H1 (cell line): ENCODE results near the gene DHX38. TPM values are rescaled to one million over a fixed set of nuclear protein-coding genes. Genes with fewer than 3 reads are reported as not detected.

Source experiments
- CTCF ChIA-PET: fragments of 300-600 bp; sonication (Branson Sonifier 250); formaldehyde crosslinking; loops from one replicate; lab custom pipeline; 2021; ENCODE audit not compliant: partially characterized antibody; lab: Charles Lee
- POLR2A ChIA-PET: fragments of 300-600 bp; sonication (Branson Sonifier 250); formaldehyde crosslinking; loops from one replicate; lab custom pipeline; 2021; ENCODE audit warnings: inconsistent platforms; ENCODE audit not compliant: partially characterized antibody; lab: Charles Lee
- DNase-seq, 2 experiments: peaks; one replicate each; pipeline versions ENCODE4 v3.0.0 to v3.0.0-alpha.2; 2010 to 2022; ENCODE audit warnings: low spot score in 2 of 2, low read depth in 1 of 2, mixed read lengths in 1 of 2
- FAIRE-seq: peaks from 2 replicates; lab custom pipeline; 2011; peaks lifted over from hg19 to GRCh38; lab: Jason Lieb, UNC
- H2AFZ ChIP-seq: 2 replicates; pipeline ENCODE4 v1.8.1; 2012; ENCODE audit warnings: low read length, inconsistent platforms
- H2AK5ac ChIP-seq: 2 replicates; pipeline ENCODE4 v1.6.1; 2013; ENCODE audit warnings: low read depth, low read length
- H2BK120ac ChIP-seq: replicated peaks from 2 replicates; pipeline ENCODE3; 2013; ENCODE audit warnings: low read depth, low read length, inconsistent platforms
- H2BK12ac ChIP-seq: 2 replicates; pipeline ENCODE4 v1.6.1; 2013; ENCODE audit warnings: low read depth, low read length
- H2BK15ac ChIP-seq: 2 replicates; pipeline ENCODE4 v1.6.1; 2013; ENCODE audit warnings: low read length
- H2BK20ac ChIP-seq: 2 replicates; pipeline ENCODE4 v1.6.1; 2013; ENCODE audit warnings: low read length
- H2BK5ac ChIP-seq: 2 replicates; pipeline ENCODE4 v1.6.1; 2013; ENCODE audit warnings: low read depth, low read length
- H3K14ac ChIP-seq: 2 replicates; pipeline ENCODE4 v1.6.1; 2013; ENCODE audit warnings: inconsistent platforms; ENCODE audit not compliant: insufficient read length
- H3K18ac ChIP-seq: 2 replicates; pipeline ENCODE4 v1.6.1; 2013; ENCODE audit warnings: low read length; ENCODE audit errors: extremely low read depth
- H3K23ac ChIP-seq: 2 replicates; pipeline ENCODE4 v1.6.1; 2013; ENCODE audit warnings: inconsistent platforms; ENCODE audit not compliant: insufficient read length
- H3K23me2 ChIP-seq: 2 replicates; pipeline ENCODE4 v1.6.1; 2013; ENCODE audit warnings: low read depth, low read length
- H3K27ac ChIP-seq: 2 replicates; pipeline ENCODE4 v1.6.1; 2011; ENCODE audit warnings: low read depth, low read length, inconsistent platforms
- H3K27me3 ChIP-seq, 4 experiments: replicated peaks in 1 of 4; 1 replicate in 1 of 4; 2 replicates in 3 of 4; pipeline versions ENCODE4 v1.6.1 to v1.8.1; 2011 to 2013; ENCODE audit warnings: low read length in 3 of 4, mild to moderate bottlenecking in 3 of 4, inconsistent platforms in 2 of 4, mixed read lengths in 2 of 4, moderate library complexity in 1 of 4; ENCODE audit not compliant: control insufficient read depth in 3 of 4, insufficient read depth in 3 of 4; ENCODE audit errors: extremely low read depth in 1 of 4
- H3K36me3 ChIP-seq, 4 experiments: 2 replicates each; pipeline versions ENCODE4 v1.6.1 to v1.8.1; 2011 to 2013; ENCODE audit warnings: mild to moderate bottlenecking in 4 of 4, low read length in 3 of 4, moderate library complexity in 2 of 4, control low read depth in 1 of 4, inconsistent platforms in 1 of 4; ENCODE audit not compliant: insufficient read depth in 4 of 4, control insufficient read depth in 2 of 4
- H3K4ac ChIP-seq: replicated peaks from 2 replicates; pipeline ENCODE3; 2013; ENCODE audit warnings: low read length, low read depth, mixed read lengths, inconsistent platforms; ENCODE audit not compliant: insufficient read length
- H3K4me1 ChIP-seq, 4 experiments: replicated peaks in 1 of 4; 1 replicate in 1 of 4; 2 replicates in 3 of 4; pipeline versions ENCODE4 v1.6.1 to v1.8.1; 2011 to 2013; ENCODE audit warnings: low read length in 3 of 4, inconsistent platforms in 2 of 4, mixed read lengths in 1 of 4; ENCODE audit not compliant: insufficient read depth in 4 of 4, control insufficient read depth in 3 of 4
- H3K4me2 ChIP-seq, 2 experiments: 2 replicates each; pipeline versions ENCODE4 v1.6.1 to v1.8.1; 2011 to 2013; ENCODE audit warnings: low read depth in 2 of 2, low read length in 2 of 2, control low read depth in 1 of 2, inconsistent platforms in 1 of 2, mild to moderate bottlenecking in 1 of 2; ENCODE audit not compliant: insufficient read depth in 1 of 2
- H3K4me3 ChIP-seq, 4 experiments: fragments of 200-600, 300-600 bp in 1 of 4; sonication (generic), shearing (Covaris generic), sonication (Bioruptor Twin) in 1 of 4; 2 replicates each; pipeline versions ENCODE4 v1.5.1 to v1.8.1; 2011 to 2016; ENCODE audit warnings: low read length in 4 of 4, low read depth in 3 of 4, control low read depth in 2 of 4, inconsistent platforms in 2 of 4, mild to moderate bottlenecking in 2 of 4, mixed read lengths in 1 of 4, moderate library complexity in 1 of 4; ENCODE audit not compliant: insufficient read depth in 2 of 4; ENCODE audit errors: extremely low read depth in 1 of 4
- H3K56ac ChIP-seq: replicated peaks from 2 replicates; pipeline ENCODE3; 2013; ENCODE audit warnings: low read depth, mild to moderate bottlenecking, mixed read lengths, low read length, inconsistent platforms; ENCODE audit not compliant: insufficient read length
- H3K79me1 ChIP-seq: 2 replicates; pipeline ENCODE4 v1.6.1; 2013; ENCODE audit warnings: low read depth, low read length, control low read depth
- H3K79me2 ChIP-seq, 2 experiments: 2 replicates each; pipeline versions ENCODE4 v1.6.1 to v1.8.1; 2012 to 2013; ENCODE audit warnings: low read length in 2 of 2, mild to moderate bottlenecking in 2 of 2, inconsistent platforms in 1 of 2; ENCODE audit not compliant: insufficient read depth in 2 of 2, control insufficient read depth in 1 of 2
- H3K9ac ChIP-seq, 4 experiments: replicated peaks in 1 of 4; 1 replicate in 1 of 4; 2 replicates in 3 of 4; pipeline versions ENCODE4 v1.6.1 to v1.8.1; 2011 to 2013; ENCODE audit warnings: low read depth in 3 of 4, low read length in 3 of 4, control low read depth in 2 of 4, mild to moderate bottlenecking in 2 of 4, moderate library complexity in 2 of 4, inconsistent platforms in 1 of 4; ENCODE audit errors: extremely low read depth in 1 of 4
- H3K9me3 ChIP-seq, 2 experiments: 2 replicates each; pipeline versions ENCODE4 v1.6.1 to v1.8.1; 2012 to 2013; ENCODE audit warnings: mild to moderate bottlenecking in 2 of 2, moderate library complexity in 2 of 2, control low read depth in 1 of 2, inconsistent platforms in 1 of 2, low read depth in 1 of 2, low read length in 1 of 2, mixed read lengths in 1 of 2; ENCODE audit not compliant: insufficient read depth in 2 of 2
- H4K20me1 ChIP-seq, 2 experiments: replicated peaks in 1 of 2; 2 replicates each; pipeline versions ENCODE3 to v1.8.1; 2011 to 2013; ENCODE audit warnings: inconsistent platforms in 2 of 2, low read length in 2 of 2, mild to moderate bottlenecking in 1 of 2; ENCODE audit not compliant: insufficient read depth in 2 of 2, control insufficient read depth in 1 of 2
- H4K5ac ChIP-seq: 2 replicates; pipeline ENCODE4 v1.6.1; 2013; ENCODE audit warnings: low read length, low read depth, mixed read lengths, inconsistent platforms; ENCODE audit not compliant: insufficient read length
- H4K8ac ChIP-seq: 2 replicates; pipeline ENCODE4 v1.8.0; 2013; ENCODE audit warnings: mild to moderate bottlenecking, moderate library complexity, low read length, inconsistent platforms; ENCODE audit not compliant: insufficient read depth; ENCODE audit errors: extremely low read depth
- H4K91ac ChIP-seq: replicated peaks from 2 replicates; pipeline ENCODE3; 2013; ENCODE audit warnings: low read length, mixed read lengths, inconsistent platforms; ENCODE audit not compliant: insufficient read length
- CTCF ChIP-seq, 3 experiments: IDR thresholded peaks; 1 replicate in 2 of 3; 2 replicates in 1 of 3; pipeline versions ENCODE4 v1.5.1 to v1.6.1; 2011; ENCODE audit warnings: low read length in 3 of 3, mild to moderate bottlenecking in 3 of 3, inconsistent platforms in 2 of 3, low read depth in 1 of 3, moderate library complexity in 1 of 3; ENCODE audit not compliant: insufficient read depth in 1 of 3; ENCODE audit errors: control extremely low read depth in 1 of 3
- HDAC2 ChIP-seq, 2 experiments: fragments of 300-600 bp in 1 of 2; sonication (generic) in 1 of 2; IDR thresholded peaks; 2 replicates each; pipeline ENCODE4 v1.6.1; 2011 to 2012; ENCODE audit warnings: low read depth in 2 of 2, low read length in 2 of 2, mild to moderate bottlenecking in 2 of 2, moderate library complexity in 2 of 2, borderline replicate concordance in 1 of 2, inconsistent platforms in 1 of 2
- KDM4A ChIP-seq: IDR thresholded peaks from one replicate; pipeline ENCODE4 v1.7.1; 2012; ENCODE audit warnings: low read depth, mild to moderate bottlenecking, moderate library complexity, low read length, inconsistent platforms; ENCODE audit not compliant: severe bottlenecking
- MAFK ChIP-seq: IDR thresholded peaks from 2 replicates; pipeline ENCODE4 v1.6.1; 2012; ENCODE audit warnings: low read depth, mild to moderate bottlenecking, improper control_type of control experiment, low read length
- NRF1 ChIP-seq: IDR thresholded peaks from 2 replicates; pipeline ENCODE4 v1.6.1; 2011; ENCODE audit warnings: mild to moderate bottlenecking, low read depth, low read length, improper control_type of control experiment
- POLR2AphosphoS5 ChIP-seq: IDR thresholded peaks from 2 replicates; pipeline ENCODE4 v1.6.1; 2011; ENCODE audit warnings: low read depth, low read length
- TEAD4 ChIP-seq: IDR thresholded peaks from 2 replicates; pipeline ENCODE4 v1.6.1; 2012; ENCODE audit warnings: low read depth, low read length, inconsistent platforms, mixed read lengths
- WGBS, 2 experiments: shearing (Covaris generic) in 1 of 2; methylation state at CpG; one replicate each; pipeline versions ENCODE4 v1.1.6 to v1.1.7; 2013 to 2015; ENCODE audit warnings: low lambda C conversion rate in 2 of 2, mixed read lengths in 2 of 2, inconsistent platforms in 1 of 2, low coverage in 1 of 2, missing lambda C conversion rate in 1 of 2; ENCODE audit not compliant: insufficient replicate concordance in 2 of 2, insufficient coverage in 1 of 2, insufficient read length in 1 of 2; ENCODE audit errors: extremely low coverage in 1 of 2, missing lambda C conversion rate in 1 of 2; 5-methylcytosine and 5-hydroxymethylcytosine counted together
- polyA plus RNA-seq, 7 experiments: library from polyadenylated mRNA; depleted of rRNA in 3 of 7; stranded (reverse) in 5 of 7; unstranded in 2 of 7; fragments of >200 nt in 5 of 7; fragments of 200-250 nt in 2 of 7; gene quantifications; 1 replicate in 5 of 7; 2 replicates in 1 of 7; 4 replicates in 1 of 7; pipeline versions ENCODE4 v1.2.1 to v1.2.3, GENCODE V29; 2011 to 2013; ENCODE audit warnings: missing spikeins in 2 of 7, mixed read lengths in 2 of 7
- total RNA-seq: library from RNA; stranded (reverse); fragmentation: NEBNext Ultra II Directional; extraction: Animal tissue kit (Norgen Biotek cat#: 25700); gene quantifications from 2 replicates; pipeline ENCODE4 v1.2.1, GENCODE V29; 2021

DHX38 gene
- total and polyA plus RNA-seq, 2 of the 8 experiments (the other 6 are each of a cell fraction or from before 2014, with no cell fraction given): 27.3 to 53.5 TPM

GRCh38 chr16:72112452-72112792, 18.8 kb downstream of the DHX38 start:
- H3K9ac ChIP-seq: no peak overlapping the region
- no peak overlapping the region for H4K5ac ChIP-seq
- H3K4me2 ChIP-seq: no peak overlapping the region
- H3K27me3 ChIP-seq: no peaks in the 10 kb centered on the region
- H4K8ac ChIP-seq: no peak overlapping the region
- 88% methylated on average over 11 of the region's 15 CpGs; no CpG with 5 or more reads in 1 of the 2 experiments for WGBS, 2 experiments
- H2BK20ac ChIP-seq: no peak overlapping the region
- no peak overlapping the region for H2AK5ac ChIP-seq
- no peak for FAIRE-seq
- no peak overlapping the region for H4K91ac ChIP-seq
- no peak overlapping the region for H3K4me3 ChIP-seq
- no peaks in the 10 kb centered on the region for H4K20me1 ChIP-seq
- no peak overlapping the region for H3K23ac ChIP-seq
- no peak overlapping the region for H2BK5ac ChIP-seq
- no peak overlapping the region for H3K56ac ChIP-seq
- TF ChIP-seq HDAC2 (IDR thresholded peaks at IDR 0.05; ENCODE audit: borderline replicate concordance in 1 of 2, low read depth in 2 of 2, low read length in 2 of 2) (no peak), CTCF (IDR thresholded peaks at IDR 0.05; ENCODE audit: control extremely low read depth in 1 of 3, insufficient read depth in 1 of 3, low read depth in 1 of 3, low read length in 3 of 3) (no peak), NRF1 (no peak), TEAD4 (no peak), MAFK (no peak), KDM4A (no peak), POLR2AphosphoS5 (no peak)
- TF ChIP-seq, all 59 proteins: peak for 0
- H3K79me1 ChIP-seq: no peaks in the 10 kb centered on the region
- peaks cover 21 to 45% (median 39%) of the 10 kb centered on the region in 4 experiments for H3K36me3 ChIP-seq
- no peak overlapping the region for H3K4ac ChIP-seq
- H2AFZ ChIP-seq: no peak overlapping the region
- CTCF ChIA-PET: interaction anchor here (0.6 to 2.0 kb wide), 3 partner anchors 8 to 706 kb away, joined by 3 to 8 read pairs (median 6); no protein-coding TSS in a partner anchor
- H3K9me3 ChIP-seq: no peaks in the 10 kb centered on the region
- no peaks in the 10 kb centered on the region for H3K79me2 ChIP-seq
- H3K18ac ChIP-seq: no peak overlapping the region
- no peak for DNase-seq
- H3K27ac ChIP-seq: no peak overlapping the region
- no peaks in the 10 kb centered on the region for H3K23me2 ChIP-seq
- no peak overlapping the region for H3K14ac ChIP-seq
- H2BK12ac ChIP-seq: no peak overlapping the region
- no peak overlapping the region for H2BK120ac ChIP-seq
- POLR2A ChIA-PET: interaction anchor here (2.7 kb wide), 1 partner anchor 14 kb away, joined by 8 read pairs; no protein-coding TSS in a partner anchor
- H3K4me1 ChIP-seq: no peaks in the 10 kb centered on the region
- no peak overlapping the region for H2BK15ac ChIP-seq
